G401.6 (cell line): ENCODE measurements around the gene SMIM10L2A.
"Not testable (repeated sequence)": the region's sequence is repeated elsewhere in the genome, so short reads cannot be mapped to it uniquely, and the experiment has no call there.

Source experiments
- FAIRE-seq: peaks from 2 replicates; lab custom pipeline; 2012; peaks lifted over from hg19 to GRCh38; lab: Jason Lieb, UNC

SMIM10L2A gene

DNA sequence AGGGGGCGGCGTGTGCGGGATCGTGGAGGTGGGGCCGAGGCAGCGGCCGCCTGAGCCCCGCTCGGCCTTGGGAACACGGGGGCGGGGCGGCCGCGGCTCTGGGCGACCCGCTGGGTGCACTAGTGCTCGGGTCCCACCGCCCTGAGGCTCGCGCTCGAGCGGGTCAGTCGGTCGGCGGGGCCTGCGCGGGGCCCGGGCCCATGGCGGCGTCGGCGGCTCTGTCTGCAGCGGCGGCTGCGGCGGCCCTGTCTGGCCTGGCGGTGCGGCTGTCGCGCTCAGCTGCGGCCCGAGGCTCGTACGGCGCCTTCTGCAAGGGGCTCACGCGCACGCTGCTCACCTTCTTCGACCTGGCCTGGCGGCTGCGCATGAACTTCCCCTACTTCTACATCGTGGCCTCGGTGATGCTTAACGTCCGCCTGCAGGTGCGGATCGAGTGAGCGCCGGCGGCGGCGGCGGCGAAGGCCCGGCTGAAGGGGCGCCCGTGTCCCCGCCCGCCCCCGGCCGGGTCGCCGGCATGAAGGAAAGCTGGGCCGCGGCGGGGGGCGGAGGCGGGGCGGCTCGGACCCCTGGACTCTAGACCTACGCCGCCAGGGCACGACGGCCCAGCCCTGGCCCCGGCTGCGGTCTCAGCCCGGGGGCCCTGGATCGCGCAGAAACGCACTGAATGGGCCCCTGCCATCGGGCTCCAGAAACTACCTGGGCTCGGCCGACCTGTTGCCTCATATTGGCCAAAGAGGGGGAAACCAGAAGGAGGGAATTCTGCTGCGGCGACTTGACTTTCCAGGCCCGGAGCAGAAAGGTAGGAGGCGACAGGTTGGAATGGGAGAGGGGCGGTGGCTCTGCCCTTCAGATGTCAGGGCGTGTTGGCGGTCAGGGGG lies at the start of gene SMIM10L2A:
Gene SMIM10L2A, plus strand, starts transcription at position 13 of the 878 bp plus-strand sequence. Its CDS starts 188 bp downstream, at position 201.
- FAIRE-seq = no peak

DNA sequence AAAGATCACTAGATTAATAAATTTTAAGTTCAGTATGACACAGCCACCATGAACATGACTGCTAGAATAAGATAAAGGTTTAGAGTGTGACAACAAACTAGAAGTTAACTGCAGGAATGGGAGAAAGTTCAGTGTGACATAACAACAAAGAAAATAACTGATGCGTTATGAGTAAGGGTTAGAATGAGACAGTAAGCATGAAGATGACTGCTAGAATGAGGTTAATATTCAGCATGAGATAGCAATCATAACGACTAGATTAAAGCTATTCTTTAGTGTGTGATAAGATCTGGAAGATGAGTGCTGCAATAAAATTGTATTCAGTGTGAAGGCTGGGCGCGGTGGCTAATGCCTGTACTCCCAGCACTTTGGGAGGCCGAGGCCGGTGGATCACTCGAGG lies 48.4 kb upstream of the SMIM10L2A start:
- FAIRE-seq = no peak

DNA sequence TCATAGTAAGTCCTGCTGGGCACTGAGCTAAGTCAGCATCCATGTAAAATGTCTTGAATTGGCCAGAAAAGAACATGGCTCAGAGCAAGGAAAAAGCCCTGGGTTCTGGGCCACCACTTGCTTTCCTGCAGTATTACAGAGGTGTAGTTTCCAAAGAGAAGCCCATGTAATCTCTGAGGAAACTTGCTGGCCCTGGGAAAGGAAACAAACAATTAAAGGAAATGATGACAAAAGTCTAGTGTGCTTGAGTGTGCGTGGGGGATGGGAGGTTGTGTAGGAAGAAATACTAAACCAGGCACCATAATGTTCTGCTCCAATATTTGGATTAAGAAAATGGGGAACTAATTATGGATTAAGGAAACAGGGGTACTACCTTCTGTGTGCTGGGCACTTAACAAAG lies 39.5 kb upstream of the SMIM10L2A start:
- FAIRE-seq = no peak

DNA sequence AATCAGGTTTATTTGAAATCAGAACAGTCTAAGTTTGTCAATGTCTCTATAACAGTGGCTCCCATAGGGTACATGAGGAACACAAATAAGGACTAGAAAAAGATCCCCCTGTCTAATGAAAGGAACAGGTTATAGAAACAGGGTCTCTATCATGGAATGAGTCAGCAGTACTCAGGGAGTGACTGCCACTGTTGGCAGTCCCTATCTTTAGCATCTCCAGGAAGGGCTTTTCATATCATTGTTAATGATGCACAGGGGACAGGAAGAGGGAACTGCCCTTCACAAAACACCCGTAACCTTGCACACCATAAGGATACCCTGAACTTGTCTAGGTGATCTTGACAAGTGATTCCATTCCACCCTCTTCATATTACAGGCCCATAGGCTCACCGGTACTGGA lies 38.5 kb upstream of the SMIM10L2A start:
- no peak for FAIRE-seq

DNA sequence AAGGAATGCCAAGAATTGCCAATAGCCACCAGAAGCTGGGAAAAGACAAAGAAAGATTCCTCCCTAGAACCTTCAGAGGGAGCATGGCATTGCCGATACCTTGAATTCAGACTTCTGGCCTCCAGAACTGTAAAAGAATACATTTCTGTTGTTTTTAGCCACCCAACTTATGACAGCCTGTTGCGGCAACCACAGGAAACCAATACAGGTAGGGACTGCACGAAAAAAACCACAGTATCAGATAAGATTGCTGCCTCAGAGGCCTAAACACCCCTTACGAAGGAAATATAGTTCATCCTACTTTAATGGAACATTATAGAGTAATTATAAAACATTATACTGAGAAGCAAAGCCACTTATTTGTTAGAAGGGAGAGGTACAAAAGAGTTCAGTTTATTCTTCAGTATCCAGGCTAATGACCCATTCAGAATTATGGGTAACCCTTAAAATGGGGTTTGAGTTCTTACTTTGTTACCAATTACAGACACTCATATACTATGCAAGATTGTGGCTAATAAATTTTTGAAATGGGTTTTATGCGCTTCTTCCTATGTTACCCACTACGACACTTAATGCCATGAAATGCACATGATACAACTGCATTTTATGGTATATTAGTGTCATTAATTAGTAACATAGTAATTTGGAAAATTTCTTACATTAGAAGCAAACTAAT lies 37.4 kb upstream of the SMIM10L2A start:
- FAIRE-seq = no peak

DNA sequence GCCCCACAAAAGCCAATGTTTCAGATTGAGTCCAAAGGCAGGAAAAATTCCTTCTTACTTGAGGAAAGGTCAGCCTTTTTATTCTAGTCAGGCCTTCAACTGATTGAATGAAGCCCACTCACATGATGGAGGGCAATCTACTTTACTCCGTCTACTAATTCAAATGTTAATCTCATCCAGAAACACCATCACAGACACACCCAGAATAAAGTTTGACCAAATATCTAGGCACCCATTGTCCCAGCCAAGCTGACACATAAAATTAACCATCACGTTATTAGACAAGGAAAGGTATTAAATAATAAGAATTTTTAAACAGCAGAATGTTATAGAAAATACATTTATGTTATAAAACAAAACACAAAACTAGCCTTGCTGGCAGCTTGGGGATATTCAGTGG lies 32.9 kb upstream of the SMIM10L2A start:
- FAIRE-seq = no peak

DNA sequence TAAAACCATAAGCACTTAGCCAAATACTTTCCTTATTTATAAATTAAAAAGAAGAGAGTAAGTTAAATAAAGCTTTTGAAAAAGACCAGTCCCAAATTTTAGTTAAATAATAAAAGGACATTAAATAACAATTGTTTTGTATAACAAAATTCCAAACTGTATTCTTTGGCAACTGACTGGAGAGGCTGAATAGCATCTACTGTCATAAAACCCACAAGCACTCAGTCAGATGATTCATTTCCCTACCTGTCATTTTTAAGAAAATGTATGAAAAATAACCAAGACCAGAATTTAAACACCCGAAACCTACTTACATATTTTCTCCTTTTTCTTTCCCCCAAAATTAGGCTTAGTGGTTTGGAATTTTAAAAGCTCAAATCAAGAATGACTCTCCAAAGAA lies 32.5 kb upstream of the SMIM10L2A start:
- no peak for FAIRE-seq

DNA sequence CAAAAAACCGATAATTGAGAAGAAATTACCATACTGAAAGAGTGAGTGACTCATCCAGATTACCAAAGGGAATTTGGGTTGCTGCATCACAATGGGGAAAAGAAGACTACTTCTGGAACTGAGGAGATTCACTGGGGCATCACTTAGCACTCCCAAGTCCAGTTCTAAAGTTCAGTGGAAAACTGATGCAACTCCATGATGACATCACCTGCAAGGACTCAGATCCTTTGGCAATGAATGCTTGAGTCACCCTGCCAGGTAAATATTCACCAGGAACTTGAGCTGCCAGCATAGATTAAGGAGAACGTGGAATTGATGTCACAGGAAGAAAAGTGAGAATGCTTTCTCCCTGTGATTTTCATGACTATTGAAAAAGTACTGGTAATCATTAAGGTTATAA lies 32.0 kb upstream of the SMIM10L2A start:
- no peak for FAIRE-seq

DNA sequence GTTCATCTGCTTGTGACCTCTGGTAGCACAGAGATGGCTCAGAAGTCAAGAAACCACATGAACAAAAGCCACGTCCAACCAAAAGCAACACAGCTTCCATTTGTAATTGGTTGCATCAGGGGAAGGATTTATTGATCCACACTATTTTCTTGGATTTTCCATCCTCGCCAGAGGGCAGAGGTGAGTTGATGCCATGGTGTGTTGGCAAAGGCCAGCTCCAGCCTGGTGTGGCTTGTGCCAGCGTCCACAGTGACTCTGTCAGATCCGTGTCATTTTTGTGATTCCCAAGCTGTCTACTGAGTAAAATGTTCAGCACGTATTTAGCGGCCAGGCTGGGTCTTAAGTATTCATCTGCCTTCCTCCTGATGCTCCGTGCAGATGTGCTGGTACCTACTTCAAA lies 30.0 kb upstream of the SMIM10L2A start:
- FAIRE-seq = no peak

DNA sequence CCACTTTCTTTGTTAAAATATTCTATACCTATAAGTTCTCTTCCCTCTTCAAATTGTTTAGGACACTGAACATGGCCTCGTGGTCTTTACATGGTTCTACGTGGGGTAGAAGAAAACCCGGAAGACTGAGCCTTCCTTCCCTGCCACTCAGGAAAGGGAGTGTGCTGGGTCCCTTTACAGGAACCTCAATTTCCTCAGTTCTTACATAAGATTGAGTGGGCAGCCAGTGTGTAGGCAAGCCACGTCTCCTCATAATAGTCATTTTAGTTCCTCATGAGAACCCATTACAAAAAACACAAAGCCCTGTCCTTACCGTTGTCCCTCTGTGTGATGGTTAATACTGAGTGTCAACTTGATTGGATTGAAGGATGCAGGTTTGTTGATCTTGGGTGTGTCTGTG lies 28.7 kb upstream of the SMIM10L2A start:
- no peak for FAIRE-seq

DNA sequence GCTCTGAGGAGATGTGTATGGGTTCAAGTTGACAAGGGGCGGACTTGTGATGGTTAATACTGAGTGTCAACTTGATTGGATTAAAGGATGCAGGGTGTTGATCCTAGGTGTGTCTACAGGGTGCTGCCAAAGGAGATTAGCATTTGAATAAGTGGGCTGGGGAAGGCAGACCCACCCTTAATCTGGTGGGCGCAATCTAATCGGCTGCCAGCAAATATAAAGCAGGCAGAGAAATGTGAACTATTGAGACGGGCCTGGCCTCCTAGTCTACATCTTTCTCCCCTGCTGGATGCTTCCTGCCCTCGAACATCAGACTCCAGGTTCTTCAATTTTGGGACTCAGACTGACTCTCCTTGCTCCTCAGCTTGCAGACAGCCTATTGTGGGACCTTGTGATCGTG lies 26.7 kb upstream of the SMIM10L2A start:
- no peak for FAIRE-seq

DNA sequence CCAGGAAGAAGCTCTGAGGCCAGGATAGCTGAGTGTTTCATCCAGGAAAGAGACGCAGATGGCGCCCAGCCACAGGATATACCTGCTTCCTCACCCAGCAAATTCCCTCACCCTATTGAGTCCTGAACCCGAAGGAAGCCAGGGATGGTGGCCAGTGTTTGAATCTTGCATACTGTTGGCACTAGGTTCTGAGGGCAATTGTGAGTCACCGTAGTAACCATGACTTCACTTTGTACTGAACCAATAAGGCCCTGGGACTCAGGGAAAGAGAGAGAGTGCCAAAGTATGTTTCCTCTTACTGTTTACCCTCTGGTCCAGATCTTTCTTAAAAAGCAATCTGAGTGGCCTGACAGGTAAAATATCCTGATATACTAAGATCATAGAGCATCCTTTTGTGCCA lies 25.6 kb upstream of the SMIM10L2A start:
- no peak for FAIRE-seq

DNA sequence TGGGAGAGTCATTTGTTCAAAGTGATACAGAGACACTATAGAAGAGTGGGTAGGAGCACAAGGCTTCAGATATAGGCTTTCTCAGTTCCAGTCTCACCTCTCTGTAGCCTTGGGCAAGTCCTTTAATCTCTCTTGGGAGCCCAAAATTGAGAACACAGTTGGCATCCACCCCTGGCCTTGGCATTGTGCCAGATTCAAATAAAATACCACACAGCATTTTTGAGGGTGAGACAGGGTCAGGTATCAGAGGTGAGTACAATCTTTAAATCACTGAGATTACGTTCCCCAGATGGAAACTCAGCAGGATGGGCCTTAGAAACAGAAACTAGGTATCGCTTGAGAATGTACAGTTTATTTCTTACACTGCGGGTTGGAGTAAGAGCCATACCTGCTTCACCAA lies 25.2 kb upstream of the SMIM10L2A start:
- no peak for FAIRE-seq

DNA sequence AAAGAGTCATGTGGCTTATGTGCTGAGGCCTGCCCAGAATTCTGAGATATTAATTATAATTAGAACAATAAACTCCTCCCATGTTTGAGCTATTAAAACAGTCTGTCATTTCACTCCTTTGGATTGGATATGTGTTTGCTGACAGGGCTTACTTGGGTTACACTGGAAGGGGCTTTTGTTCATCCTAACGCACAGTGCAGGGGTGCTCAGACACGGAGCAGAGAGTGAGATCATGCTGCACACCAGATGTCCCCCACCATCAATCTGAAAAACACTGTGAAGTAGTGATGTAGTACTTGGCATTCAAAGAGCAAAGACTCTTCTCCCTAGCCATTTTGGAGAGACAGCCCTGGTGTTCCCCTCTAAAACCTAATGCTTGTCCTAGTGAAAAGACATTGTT lies 24.1 kb upstream of the SMIM10L2A start:
- no peak for FAIRE-seq

DNA sequence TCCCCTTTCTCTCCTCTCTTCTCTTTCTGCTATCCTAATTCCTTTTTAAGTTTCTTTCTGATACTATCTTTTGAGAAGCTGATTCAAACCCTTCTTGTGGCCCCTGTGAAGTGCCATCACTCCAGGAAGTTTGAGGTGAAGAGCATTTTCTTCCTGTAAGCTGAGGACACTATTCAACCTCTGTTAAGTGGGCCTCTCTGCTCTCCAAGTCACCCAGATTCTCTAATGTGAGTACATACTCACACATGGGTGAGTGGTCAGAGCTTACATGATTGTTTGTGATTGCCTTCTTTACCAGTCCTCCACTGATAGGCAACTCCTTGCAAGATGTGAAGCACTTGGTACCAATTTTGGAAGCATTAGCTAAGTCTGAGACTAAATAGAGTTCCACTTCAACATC lies 18.4 kb upstream of the SMIM10L2A start:
- no peak for FAIRE-seq

DNA sequence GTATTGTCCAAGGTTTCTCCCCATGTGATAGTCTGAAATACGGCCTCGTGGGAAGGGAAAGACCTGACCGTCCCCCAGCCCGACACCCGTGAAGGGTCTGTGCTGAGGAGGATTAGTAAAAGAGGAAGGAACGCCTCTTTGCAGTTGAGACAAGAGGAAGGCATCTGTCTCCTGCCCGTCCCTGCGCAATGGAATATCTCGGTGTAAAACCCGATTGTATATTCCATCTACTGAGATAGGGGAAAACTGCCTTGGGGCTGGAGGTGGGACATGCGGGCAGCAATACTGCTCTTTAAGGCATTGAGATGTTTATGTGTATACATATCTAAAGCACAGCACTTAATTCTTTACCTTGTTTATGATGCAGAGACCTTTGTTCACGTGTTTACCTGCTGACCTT lies 15.3 kb upstream of the SMIM10L2A start:
- FAIRE-seq = not testable (repeated sequence)

DNA sequence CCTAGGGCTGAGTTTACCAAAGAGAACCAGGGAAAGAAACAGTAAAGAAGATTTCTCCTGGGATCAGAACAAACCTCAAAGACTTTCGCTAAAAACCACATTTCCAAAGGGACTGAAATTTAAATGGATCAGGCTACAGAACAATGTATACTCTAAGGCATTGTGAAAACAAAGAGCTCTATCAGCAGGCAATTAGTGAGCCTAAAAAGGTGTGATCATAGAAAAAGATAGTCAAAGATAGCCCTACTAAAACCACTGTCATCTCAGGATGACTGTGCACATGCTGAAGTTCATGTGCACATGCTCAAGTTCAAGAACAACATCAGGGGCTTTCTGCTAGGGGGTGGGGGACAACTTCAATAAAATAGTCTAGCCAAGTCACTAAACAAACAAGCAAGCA lies 12.9 kb upstream of the SMIM10L2A start:
- FAIRE-seq = no peak

DNA sequence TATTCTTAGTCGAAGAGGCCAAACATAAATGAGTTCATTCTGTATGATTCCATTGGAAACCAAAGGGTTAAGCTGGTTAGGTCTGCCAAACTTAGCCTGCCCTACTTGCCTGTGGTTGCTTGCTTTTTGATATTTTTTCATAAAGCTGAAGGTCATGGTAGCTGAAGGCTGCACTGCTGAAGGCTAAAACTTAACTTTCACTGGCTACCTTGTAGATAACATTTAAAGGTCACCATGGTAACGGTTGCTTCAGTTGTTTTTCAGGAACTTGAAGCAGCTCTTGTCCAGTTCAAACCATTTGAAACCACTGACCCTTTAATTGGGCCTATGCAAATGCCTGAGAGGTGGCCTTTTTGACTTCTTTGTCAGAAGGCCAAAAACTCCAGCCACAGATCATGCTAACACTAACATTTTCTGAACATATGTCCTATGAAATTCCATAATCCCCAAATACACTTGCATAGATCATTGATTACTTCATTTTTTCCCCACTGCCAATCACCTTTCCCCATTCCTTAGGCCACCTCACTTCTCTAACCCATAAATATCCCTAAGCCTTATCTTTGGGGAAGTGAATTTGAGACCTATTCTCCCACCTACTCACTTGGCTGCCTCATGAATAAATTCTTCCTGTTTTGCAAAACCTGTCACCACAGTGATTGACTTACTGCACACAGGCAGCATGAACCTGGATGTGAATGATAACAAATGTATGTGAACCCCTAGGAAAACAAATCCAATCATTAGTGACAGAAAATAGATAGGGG lies 10.7 kb upstream of the SMIM10L2A start:
- no peak for FAIRE-seq

DNA sequence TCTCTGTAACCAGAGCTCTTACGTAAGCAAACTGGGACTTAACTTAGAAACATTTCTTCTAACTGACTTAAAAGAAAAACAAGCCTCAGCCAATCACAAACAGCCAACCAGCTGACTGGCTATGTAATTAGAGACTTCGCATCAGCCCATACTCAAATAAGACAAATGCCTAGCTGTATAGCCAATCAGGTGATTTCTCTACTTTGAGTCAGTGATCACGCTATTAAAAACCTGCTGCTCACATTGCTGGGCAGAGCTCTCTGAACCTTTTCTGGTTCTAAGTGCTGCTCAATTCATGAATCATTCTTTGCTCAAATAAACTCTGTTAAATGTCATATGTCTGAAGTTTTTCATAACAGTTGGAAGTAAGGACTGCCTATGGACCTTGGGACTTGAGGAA lies 9.9 kb upstream of the SMIM10L2A start:
- FAIRE-seq = no peak

DNA sequence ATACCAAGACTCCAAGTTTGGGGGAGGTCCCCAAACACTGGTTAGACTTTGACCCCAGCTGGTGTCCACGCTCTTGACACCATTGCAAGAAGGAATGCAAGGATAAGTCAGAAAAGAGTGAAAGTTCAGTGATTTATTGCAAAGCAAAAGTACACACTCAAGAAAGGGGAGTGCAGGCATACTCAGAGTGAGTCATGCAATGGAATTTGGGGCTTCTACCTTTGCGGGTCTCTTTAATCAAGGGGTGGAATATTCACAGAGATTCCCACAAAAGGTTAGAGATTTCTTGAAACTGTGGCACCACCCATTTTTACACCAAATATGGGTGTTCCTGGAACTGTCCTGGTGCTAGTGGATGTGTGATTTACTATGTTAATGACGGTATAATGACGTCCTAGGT lies 5.2 kb upstream of the SMIM10L2A start:
- FAIRE-seq = no peak

DNA sequence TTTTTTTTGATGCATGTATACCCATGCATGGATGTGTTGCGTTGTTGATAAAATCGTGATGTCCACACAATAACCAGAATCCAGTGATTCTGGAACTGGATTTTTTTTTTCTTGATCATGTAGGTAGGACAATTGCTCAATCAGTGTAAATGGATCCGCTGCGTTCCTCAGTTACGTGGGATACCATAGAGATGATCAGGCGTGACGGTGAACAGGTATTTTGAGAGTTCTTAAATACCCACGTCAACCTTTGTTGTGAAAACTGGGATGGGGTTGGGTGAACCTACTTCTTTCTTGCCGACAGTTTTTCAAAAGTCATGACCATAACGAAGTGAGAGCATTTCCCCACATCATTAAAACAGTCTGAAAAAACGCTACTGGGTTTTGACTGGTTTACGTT lies 913 bp upstream of the SMIM10L2A start:
- no peak for FAIRE-seq

DNA sequence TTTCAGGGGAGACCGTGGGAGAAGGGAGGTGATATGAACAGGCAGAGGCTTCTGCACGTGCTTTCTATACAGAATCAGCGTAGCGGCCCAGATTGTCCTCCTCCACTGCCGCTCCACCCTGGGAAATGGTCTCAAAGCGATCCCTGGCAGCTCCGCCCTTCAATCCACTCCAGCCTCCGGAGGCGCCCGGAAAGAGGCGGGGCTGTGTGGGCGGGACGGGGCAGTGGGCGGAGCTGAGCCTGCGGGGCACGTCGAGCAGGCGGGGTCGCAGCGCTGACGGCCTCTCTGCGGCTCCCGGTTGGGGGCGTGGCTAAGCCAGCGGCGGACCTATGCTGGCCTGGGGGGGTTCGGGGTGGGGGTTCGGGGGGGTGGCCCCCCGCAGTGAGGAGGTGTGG lies 210 bp upstream of the SMIM10L2A start:
- FAIRE-seq = no peak

DNA sequence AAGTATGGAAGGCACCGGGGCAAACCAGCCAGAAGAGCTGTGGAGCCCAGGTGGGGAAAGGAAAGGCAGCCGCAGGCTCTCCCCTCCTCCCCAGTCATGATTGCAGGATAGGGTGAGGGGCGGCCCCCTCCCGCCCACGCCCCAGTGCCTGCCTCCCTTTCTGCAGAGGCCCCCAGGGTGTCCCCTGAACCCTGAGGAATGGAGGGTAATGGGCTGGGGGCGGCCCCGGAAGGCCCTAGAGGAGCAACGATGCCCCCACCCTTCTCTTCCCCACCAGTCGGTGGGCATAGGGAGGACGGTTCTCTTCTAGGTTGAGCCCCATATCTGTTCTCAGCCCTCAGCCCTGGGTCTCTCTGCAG lies 1.0 kb downstream of the SMIM10L2A start:
- not testable (repeated sequence) for FAIRE-seq
